Measurements from ENCODE around the gene MAP3K4.

Gene MAP3K4

GRCh38 chr6:161035182-161035980, 43.8 kb downstream of the MAP3K4 start:
- FAIRE-seq (no peak), DNase-seq (ENCODE audit: low spot score) (no peak)

DNA sequence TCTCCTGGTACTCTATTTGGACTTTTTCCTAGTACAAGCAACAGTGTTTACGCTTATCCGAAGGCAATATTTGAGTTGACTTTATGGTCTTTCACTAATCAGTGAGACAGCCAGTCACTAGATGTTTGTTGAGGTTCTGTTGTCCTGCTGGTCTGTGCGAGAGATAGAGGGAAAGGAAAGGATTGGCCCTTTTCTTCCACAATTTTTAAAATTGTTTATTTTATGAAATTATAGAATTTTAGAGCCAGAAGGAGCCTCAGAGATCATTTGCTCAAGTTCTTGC, 44.4 kb downstream of the MAP3K4 start:
- DNase-seq (ENCODE audit: low spot score) (no peak), FAIRE-seq (no peak)

GRCh38 chr6:161037873-161038228, 46.3 kb downstream of the MAP3K4 start:
- DNase-seq (ENCODE audit: low spot score) (no peak), FAIRE-seq (no peak)

DNA sequence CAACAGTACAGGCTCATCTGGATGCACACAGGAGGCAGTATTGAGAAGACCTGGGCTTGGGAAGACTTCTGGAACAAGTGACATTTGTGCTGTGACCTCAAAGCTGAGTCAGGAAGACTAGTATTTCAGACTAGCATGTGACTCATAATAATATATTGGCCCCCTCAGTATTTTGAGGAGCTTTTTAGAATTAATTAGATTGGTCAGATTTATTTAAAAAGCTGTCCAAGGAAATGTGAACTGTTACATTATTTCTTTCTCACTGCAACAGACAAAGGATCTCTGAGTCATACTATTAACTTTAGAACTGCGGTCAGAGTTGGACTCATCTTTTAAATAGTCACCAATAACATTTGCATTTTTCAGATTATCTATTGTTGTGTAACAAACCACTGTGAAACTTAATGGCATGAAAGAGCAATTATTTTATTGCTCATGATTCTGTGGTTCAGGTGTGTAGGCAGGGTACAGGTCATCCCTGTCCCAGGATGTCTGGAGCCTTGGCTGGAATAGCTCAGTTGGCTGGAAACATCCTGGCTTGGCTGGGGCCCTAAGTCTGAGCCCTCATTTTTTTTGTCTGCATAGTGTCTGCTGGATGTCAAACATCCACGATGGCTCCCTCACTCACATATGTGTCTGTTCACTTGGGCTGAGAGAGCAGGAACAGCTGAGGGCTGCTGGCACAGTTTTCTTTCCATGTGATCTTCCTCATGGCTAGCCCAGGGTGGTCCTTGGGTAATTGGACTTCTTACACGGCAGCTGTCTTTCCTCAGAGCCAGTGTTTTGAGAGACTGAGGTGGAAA, 46.9 kb downstream of the MAP3K4 start:
- DNase-seq (ENCODE audit: low spot score) (peak; percentile 82), FAIRE-seq (peak; percentile 32)

GRCh38 chr6:161041274-161041673, 49.7 kb downstream of the MAP3K4 start:
- FAIRE-seq, result no peak
- DNase-seq (ENCODE audit: low spot score), result no peak

GRCh38 chr6:161044335-161044734, 52.8 kb downstream of the MAP3K4 start:
- no peak for FAIRE-seq

DNA sequence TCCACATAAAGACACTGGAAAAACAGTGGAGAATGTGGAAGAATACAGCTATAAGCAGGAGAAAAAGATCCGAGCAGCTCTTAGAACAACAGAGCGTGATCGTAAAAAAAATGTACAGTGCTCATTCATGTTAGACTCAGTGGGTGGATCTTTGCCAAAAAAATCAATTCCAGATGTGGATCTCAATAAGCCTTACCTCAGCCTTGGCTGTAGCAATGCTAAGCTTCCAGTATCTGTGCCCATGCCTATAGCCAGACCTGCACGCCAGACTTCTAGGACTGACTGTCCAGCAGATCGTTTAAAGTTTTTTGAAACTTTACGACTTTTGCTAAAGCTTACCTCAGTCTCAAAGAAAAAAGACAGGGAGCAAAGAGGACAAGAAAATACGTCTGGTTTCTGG, 57.1 kb downstream of the MAP3K4 start:
- DNase-seq (ENCODE audit: low spot score), result no peak
- FAIRE-seq, result no peak

More at GRCh38 chr6:161044335-161044734, 52.8 kb downstream of the MAP3K4 start:
- DNase-seq (ENCODE audit: low spot score), result no peak

DNA sequence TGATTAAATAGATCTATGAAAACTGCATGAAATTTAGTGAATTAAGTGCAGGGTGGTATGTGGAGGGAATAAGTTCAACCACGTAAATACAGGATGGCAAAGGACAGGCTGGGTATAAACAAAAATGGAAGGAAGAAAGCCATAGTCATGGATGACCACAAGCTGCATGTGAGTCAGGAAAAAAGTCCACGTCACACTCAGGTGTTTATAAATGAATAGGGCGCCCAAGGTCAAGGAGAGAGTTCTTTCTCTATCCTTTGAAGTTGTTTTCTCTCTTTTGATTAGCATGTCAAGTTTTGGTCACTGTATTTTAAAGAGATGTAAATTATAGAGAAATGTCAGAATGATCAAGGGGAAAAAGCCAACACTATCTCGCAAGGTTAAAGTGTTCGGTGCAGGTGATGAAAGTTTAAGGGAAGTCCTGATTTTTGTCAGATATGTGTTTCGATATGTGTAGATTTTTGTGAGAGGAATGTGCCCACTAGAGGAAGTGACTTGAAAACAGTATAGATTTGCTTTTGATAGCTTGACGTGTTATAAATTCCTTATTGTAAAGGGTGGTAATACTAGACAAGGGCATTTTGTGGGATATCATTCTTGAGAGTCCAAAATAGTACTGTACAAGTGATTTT, 58.7 kb downstream of the MAP3K4 start:
- FAIRE-seq (no peak), DNase-seq (ENCODE audit: low spot score) (no peak)

DNA sequence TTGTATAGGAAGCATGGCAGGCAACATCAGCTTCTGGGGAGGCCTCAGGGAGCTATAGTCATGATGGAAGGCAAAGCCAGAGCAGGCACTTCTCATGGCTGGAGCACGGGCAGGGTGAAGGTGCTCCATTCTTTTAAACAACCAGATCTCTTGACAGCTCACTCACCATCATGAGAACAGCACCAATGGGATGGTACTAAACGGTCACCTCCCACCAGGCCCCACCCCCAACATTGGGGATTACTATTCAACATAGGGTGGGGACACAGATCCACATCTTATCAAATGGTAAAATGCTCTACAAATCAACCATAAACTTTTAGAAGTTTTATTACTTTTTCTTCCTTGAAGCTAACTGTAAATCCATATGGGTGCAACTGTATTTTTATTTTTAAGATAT, 61.5 kb downstream of the MAP3K4 start:
- FAIRE-seq, result no peak

DNA sequence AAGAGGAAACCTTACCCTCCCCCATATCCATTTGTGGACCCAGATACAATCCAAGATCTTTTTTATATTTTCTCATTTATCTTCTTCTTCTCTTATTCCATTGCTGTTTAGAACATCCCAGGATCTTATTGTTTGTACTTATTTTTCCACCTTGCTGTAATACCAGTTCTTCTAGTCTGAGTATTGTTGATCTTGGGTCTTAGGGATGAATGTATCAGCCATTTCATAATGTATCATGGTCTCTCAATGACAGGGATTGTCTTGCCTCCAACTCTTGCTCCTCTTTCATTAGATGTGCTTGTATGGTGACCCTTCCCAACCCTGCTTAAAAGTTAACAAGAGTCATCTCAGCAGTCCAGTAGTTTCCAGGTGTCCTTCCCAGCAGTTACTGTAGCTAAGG, 63.3 kb downstream of the MAP3K4 start:
- FAIRE-seq, result no peak

More for the DNA sequence above, 61.5 kb downstream of the MAP3K4 start:
- DNase-seq (ENCODE audit: low spot score), result no peak

DNA sequence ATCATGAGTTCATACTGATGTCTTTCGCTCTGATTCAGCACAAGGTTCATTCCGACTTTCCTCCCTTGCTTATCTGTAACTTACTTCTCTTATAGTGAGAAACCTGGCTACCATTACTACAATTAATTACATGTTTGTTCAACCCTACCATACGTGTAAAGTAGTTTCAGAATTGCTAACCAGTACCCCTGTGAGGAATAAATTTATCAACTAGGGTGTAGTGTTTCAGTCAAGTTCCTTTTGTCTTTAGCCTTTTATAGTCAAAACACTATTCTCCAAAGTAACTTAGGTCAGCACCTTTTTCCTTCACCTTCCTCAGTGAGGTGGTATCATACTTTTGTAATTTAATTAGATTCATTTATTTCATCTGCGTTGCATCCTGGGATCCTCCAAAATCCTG, 64.9 kb downstream of the MAP3K4 start:
- no peak for DNase-seq (ENCODE audit: low spot score)
- no peak for FAIRE-seq

More for the DNA sequence above, 63.3 kb downstream of the MAP3K4 start:
- no peak for DNase-seq (ENCODE audit: low spot score)

- no peak for FAIRE-seq
- DNase-seq (ENCODE audit: low spot score), result no peak
These were observed 65.8 kb downstream of the MAP3K4 start for GRCh38 chr6:161057103-161058091.

GRCh38 chr6:161058741-161059140, 67.2 kb downstream of the MAP3K4 start:
- DNase-seq (ENCODE audit: low spot score), result no peak
- FAIRE-seq, result no peak

GRCh38 chr6:161061576-161061975, 70.0 kb downstream of the MAP3K4 start:
- DNase-seq (ENCODE audit: low spot score), result no peak
- no peak for FAIRE-seq

- no peak for FAIRE-seq
- DNase-seq (ENCODE audit: low spot score), result no peak
These were observed 73.3 kb downstream of the MAP3K4 start for GRCh38 chr6:161064915-161065314.

- DNase-seq (ENCODE audit: low spot score) (no peak), FAIRE-seq (no peak)
These were observed 74.9 kb downstream of the MAP3K4 start for GRCh38 chr6:161066511-161066910.

DNA sequence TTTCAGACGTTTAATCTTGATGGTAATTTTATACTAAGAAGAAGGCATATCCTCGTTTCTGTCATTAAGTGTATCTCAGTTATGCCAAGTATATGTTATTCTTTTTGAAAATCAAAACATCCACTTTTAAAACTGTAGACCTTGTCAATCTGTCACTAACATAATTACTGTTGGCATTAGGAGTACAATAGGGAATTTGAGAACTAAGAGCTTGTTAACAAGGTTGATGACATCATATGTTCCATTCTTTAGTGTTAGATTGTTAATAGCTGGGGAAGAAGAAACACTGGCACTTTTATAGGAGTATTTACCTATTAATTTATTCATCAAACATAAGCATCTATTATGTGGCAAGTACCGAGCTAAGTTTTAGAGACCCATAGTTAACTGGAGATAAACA, 76.2 kb downstream of the MAP3K4 start:
- DNase-seq (ENCODE audit: low spot score) (no peak), FAIRE-seq (no peak)

DNA sequence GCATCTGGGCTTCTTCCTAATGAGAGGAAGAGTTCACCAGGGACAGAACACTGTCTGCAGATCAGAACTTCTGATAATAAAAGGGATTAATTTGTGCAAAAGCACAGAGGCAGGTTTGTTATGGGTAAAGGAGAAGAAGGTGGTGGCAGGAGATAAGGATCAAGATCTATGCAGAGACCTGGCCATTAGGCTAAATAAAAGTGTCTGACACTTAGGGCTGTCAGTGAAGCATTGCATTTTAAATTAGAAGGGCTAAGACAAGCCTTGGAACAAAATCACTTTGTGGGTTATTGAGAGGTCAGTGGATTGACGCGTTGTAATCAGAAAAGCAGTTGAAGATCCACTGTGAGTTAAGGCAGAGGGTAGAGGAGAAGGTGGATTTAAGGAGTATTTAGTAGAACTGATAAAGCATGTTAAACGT, 76.8 kb downstream of the MAP3K4 start:
- FAIRE-seq (no peak), DNase-seq (ENCODE audit: low spot score) (no peak)

DNA sequence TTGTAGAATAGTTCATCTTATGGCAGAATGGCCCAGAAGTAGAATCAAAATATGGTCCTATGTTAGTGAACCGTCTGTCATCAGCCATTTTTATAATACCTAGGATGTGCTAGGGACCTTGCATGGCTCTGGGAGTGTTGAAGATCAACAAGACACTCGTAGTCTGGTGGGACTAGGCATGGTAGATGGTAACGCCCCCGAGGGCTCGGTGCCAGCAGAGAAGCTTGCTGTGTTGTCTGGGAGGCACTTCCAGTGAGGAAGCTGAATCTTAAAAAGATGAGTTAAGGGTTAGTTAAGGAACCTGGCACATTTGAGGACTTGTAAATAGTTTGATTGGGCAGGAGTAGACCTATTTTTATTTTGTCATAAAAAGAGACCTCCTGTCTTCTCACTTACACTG, 82.4 kb downstream of the MAP3K4 start:
- DNase-seq (ENCODE audit: low spot score) (no peak), FAIRE-seq (no peak)

DNA sequence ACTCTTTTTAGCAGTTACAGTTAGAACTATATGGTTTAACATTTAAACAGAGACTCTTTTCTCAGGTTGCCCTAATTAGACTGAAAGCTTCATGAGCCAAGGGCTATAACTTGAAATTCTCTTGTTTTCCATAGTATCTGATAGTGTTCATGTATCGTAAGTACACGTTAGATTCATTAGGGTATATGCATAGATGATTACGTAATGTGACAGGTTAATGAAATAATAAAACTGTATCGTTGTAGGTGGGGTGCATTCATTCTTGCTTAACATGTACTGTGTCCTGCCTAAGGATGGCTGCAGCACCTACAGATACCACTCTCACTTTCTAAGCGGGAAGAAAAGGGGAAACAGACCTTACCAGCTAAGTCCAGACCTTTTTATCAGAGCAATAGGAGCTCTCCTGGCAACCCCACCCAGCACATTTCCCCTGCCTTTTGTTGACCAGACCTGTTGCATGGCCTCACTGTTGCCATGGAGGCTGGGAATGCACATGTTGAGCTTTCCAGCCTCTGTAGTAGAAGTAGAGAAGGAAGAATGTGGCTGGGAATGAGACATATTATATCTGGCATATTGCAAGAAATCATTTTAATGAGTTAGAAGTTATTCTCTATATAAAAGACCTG, 83.0 kb downstream of the MAP3K4 start:
- no peak for DNase-seq (ENCODE audit: low spot score)
- FAIRE-seq, result no peak

- DNase-seq (ENCODE audit: low spot score) (no peak), FAIRE-seq (no peak)
These were observed 84.7 kb downstream of the MAP3K4 start for GRCh38 chr6:161076181-161076677.
